HG02981 (cell line): Measurements from ENCODE around the gene LTF.
"Not testable (repeated sequence)": the region's sequence is repeated elsewhere in the genome, so short reads cannot be mapped to it uniquely, and the experiment has no call there.

Experiments
- ATAC-seq: cut with Tn5 transposase; IDR thresholded peaks from one replicate; pipeline ENCODE4 v1.9.1; 2021; ENCODE audit warnings: mild to moderate bottlenecking, moderate library complexity; ENCODE audit not compliant: unreplicated experiment

Gene LTF

GRCh38 chr3:46398186-46398955, 66.3 kb downstream of the LTF start:
- no peak for ATAC-seq

- no peak for ATAC-seq
These were observed 67.6 kb downstream of the LTF start for GRCh38 chr3:46397111-46397510.

- ATAC-seq, result no peak
These were observed 68.8 kb downstream of the LTF start for GRCh38 chr3:46395766-46396530.

GRCh38 chr3:46395210-46395661, 69.5 kb downstream of the LTF start:
- ATAC-seq, result no peak

GRCh38 chr3:46393554-46394434, 70.9 kb downstream of the LTF start:
- no peak for ATAC-seq

GRCh38 chr3:46393011-46393410, 71.7 kb downstream of the LTF start:
- ATAC-seq, result no peak

- ATAC-seq, result not testable (repeated sequence)
These were observed 73.2 kb downstream of the LTF start for GRCh38 chr3:46391526-46391925.

GRCh38 chr3:46389306-46389705, 75.4 kb downstream of the LTF start:
- no peak for ATAC-seq

GRCh38 chr3:46388847-46389246, 75.9 kb downstream of the LTF start:
- not testable (repeated sequence) for ATAC-seq

- no peak for ATAC-seq
These were observed 78.5 kb downstream of the LTF start for GRCh38 chr3:46386205-46386604.
